ENCODE measurements around the gene SS18L1. TPM values are rescaled to one million over a fixed set of nuclear protein-coding genes. Genes with fewer than 3 reads are reported as not detected.

Gene SS18L1
- total RNA-seq, 1 experiment from 2014 or later: 21.6 TPM

- no TSS peak for BruUV-seq (replicated peaks)
- ATAC-seq (no peak), DNase-seq (ENCODE audit: low read depth, low spot score) (no peak)
- H3K4me1 ChIP-seq (ENCODE audit: control insufficient read depth, insufficient read depth, low read length): peaks cover 11% of the 10 kb centered on the region
- H3K27ac ChIP-seq (ENCODE audit: low read length): no peak overlapping the region
- ChIA-PET CTCF (no interaction called here), POLR2A (no interaction called here)
- H3K9me3 ChIP-seq (ENCODE audit: control insufficient read depth, insufficient read depth, low read depth, low read length): no peaks in the 10 kb centered on the region
- intact Hi-C loops (cut with micrococcal nuclease; ENCODE audit: unreplicated experiment) (no loop called here), in situ Hi-C loops (cut with HindIII; ENCODE audit: low pct_unique_long_range_greater_than_20kb, low sequenced_read_pairs) (no loop called here)
- H3K27me3 ChIP-seq (ENCODE audit: control insufficient read depth, insufficient read depth, low read length): no peaks in the 10 kb centered on the region
- H3K36me3 ChIP-seq (ENCODE audit: control insufficient read depth, insufficient read depth, low read length): no peaks in the 10 kb centered on the region
- no peak overlapping the region for H3K4me3 ChIP-seq (ENCODE audit: low read depth in 2 of 2, low read length in 2 of 2)
- TF ChIP-seq CTCF (IDR thresholded peaks at IDR 0.05) (no peak), REST (IDR thresholded peaks at IDR 0.05; ENCODE audit: insufficient read depth in 1 of 2, low read depth in 2 of 2, low read length in 1 of 2) (no peak), TCF7L2 (IDR thresholded peaks at IDR 0.05; ENCODE audit: low read depth, low read length) (no peak), POLR2AphosphoS5 (IDR thresholded peaks at IDR 0.05; ENCODE audit: low read depth, low read length) (no peak), SIN3A (IDR thresholded peaks at IDR 0.05; ENCODE audit: borderline replicate concordance, insufficient read depth, low read depth, low read length) (no peak)
Measured at GRCh38 chr20:62211216-62211615, 67.6 kb downstream of the SS18L1 start.

DNA sequence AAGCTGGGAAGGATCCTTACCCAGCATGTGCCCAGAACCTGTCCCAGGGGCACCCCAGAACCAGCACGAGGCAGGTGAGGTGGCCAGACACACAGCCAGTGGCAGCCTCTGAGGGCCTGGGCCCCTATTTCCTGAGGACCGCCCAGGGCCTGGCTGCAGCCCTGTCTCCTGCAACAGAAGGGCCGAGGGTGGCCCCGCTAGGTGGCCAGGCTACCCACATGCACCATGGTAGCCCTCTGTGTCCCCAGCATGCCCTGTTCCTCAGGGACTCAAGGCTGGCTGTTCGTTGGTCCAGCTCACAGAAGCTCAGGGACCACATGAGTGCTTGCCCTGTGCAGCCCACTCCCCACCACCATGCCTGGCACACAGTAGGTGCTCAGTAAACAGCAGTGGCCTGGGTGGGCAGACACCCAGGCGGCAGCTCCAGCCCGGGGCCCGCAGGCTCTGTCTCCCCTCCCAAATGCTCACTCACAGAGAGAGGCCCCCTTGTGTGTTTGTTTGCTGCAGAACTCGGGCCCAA lies 68.3 kb downstream of the SS18L1 start:
- CTCF ChIA-PET: no interaction called here

More for the DNA sequence above, 68.3 kb downstream of the SS18L1 start:
- Histone ChIP-seq H3K36me3 (ENCODE audit: control insufficient read depth, insufficient read depth, low read length) (no peaks in the 10 kb centered on the region), H3K27me3 (ENCODE audit: control insufficient read depth, insufficient read depth, low read length) (no peaks in the 10 kb centered on the region), H3K27ac (ENCODE audit: low read length) (no peak overlapping the region), H3K4me1 (ENCODE audit: control insufficient read depth, insufficient read depth, low read length) (peaks cover 11% of the 10 kb centered on the region), H3K9me3 (ENCODE audit: control insufficient read depth, insufficient read depth, low read depth, low read length) (no peaks in the 10 kb centered on the region), H3K4me3 (ENCODE audit: low read depth in 2 of 2, low read length in 2 of 2) (no peak overlapping the region)
- no TSS peak for BruUV-seq (replicated peaks)
- POLR2A ChIA-PET: no interaction called here
- intact Hi-C loops (cut with micrococcal nuclease; ENCODE audit: unreplicated experiment) (no loop called here), in situ Hi-C loops (cut with HindIII; ENCODE audit: low pct_unique_long_range_greater_than_20kb, low sequenced_read_pairs) (no loop called here)
- DNase-seq (ENCODE audit: low read depth, low spot score) (no peak), ATAC-seq (no peak)
- no peak for TF ChIP-seq REST (IDR thresholded peaks at IDR 0.05; ENCODE audit: insufficient read depth in 1 of 2, low read depth in 2 of 2, low read length in 1 of 2)
- no peak for TF ChIP-seq CTCF (IDR thresholded peaks at IDR 0.05)
- no peak for TF ChIP-seq POLR2AphosphoS5 (IDR thresholded peaks at IDR 0.05; ENCODE audit: low read depth, low read length)
- no peak for TF ChIP-seq TCF7L2 (IDR thresholded peaks at IDR 0.05; ENCODE audit: low read depth, low read length)
- TF ChIP-seq SIN3A (IDR thresholded peaks at IDR 0.05; ENCODE audit: borderline replicate concordance, insufficient read depth, low read depth, low read length): no peak

Measured in Panc1 (cell line).